ENCODE measurements around the gene FHIP1A. TPM values are rescaled to one million over a fixed set of nuclear protein-coding genes. Genes with fewer than 3 reads are reported as not detected.

FHIP1A gene
- total RNA-seq, 1 experiment from 2014 or later: 14.8 TPM

GRCh38 chr4:151359576-151359975, 49.4 kb upstream of the FHIP1A start (continued):
- TF ChIP-seq ZFX (IDR thresholded peaks at IDR 0.05) (no peak), MAX (IDR thresholded peaks at IDR 0.05) (no peak), EZH2phosphoT487 (IDR thresholded peaks at IDR 0.05; ENCODE audit: borderline replicate concordance) (no peak), ATF3 (IDR thresholded peaks at IDR 0.05) (no peak)

- Histone ChIP-seq H3K36me3 (ENCODE audit: control insufficient read depth in 1 of 2, insufficient read depth in 2 of 2, low read length in 2 of 2) (no peaks in the 10 kb centered on the region), H3K9me3 (ENCODE audit: control insufficient read depth in 1 of 2, insufficient read depth in 1 of 2, low read depth in 1 of 2, low read length in 2 of 2) (no peaks in the 10 kb centered on the region), H3K4me1 (ENCODE audit: control insufficient read depth in 1 of 2, insufficient read depth in 2 of 2, low read length in 2 of 2) (peaks cover 0 to 15% of the 10 kb centered on the region in 2 experiments; a peak in 2 of 4 replicates), H2AFZ (ENCODE audit: low read depth, low read length, poor library complexity, severe bottlenecking) (no peak overlapping the region), H4K20me1 (ENCODE audit: insufficient read depth) (no peaks in the 10 kb centered on the region), H3K9ac (ENCODE audit: low read length) (no peak overlapping the region), H3K4me2 (ENCODE audit: low read length) (no peak overlapping the region), H3K27me3 (ENCODE audit: insufficient read depth, low read length) (no peaks in the 10 kb centered on the region), H3K79me2 (ENCODE audit: insufficient read depth, low read length) (no peaks in the 10 kb centered on the region), H3K27ac (ENCODE audit: low read depth, low read length) (no peak overlapping the region), H3K4me3 (replicated peaks in 1 of 2; ENCODE audit: low read depth in 1 of 2, low read length in 2 of 2) (no peak overlapping the region), H3K9me2 (ENCODE audit: insufficient read depth) (no peaks in the 10 kb centered on the region)
- DNase-seq (ENCODE audit: low read depth, low spot score) (no peak), ATAC-seq (no peak)
- POLR2A ChIA-PET: no interaction called here
- intact Hi-C loops (cut with micrococcal nuclease): loop anchor here (10.0 kb wide), 1 partner anchor 404 kb away; the partner anchor contains the start of gene GATB
- RAD21 ChIA-PET (ENCODE audit: low non-redundant PET in 1 of 2, low total read pairs in 2 of 2, uncharacterized antibody in 2 of 2, unreplicated experiment in 2 of 2): no interaction called here
- TF ChIP-seq CBX3 (IDR thresholded peaks at IDR 0.05; ENCODE audit: low read depth) (no peak), EGR1 (IDR thresholded peaks at IDR 0.05; ENCODE audit: low read depth) (no peak), ZBTB33 (IDR thresholded peaks at IDR 0.05; ENCODE audit: extremely low read depth, insufficient replicate concordance, low read length) (no peak), POLR2A (IDR thresholded peaks at IDR 0.05; ENCODE audit: borderline replicate concordance, extremely low read depth, insufficient read depth, insufficient read length) (no peak), ELF1 (IDR thresholded peaks at IDR 0.05; ENCODE audit: borderline replicate concordance, low read depth) (no peak)
- no TSS peak for BruUV-seq (replicated peaks)
- CTCF ChIA-PET: no interaction called here
These were observed 47.9 kb upstream of the FHIP1A start for GRCh38 chr4:151361126-151361525.
